Measurements from ENCODE around the gene GATA6. TPM values are rescaled to one million over a fixed set of nuclear protein-coding genes. Genes with fewer than 3 reads are reported as not detected.
"Not testable (repeated sequence)": the region's sequence is repeated elsewhere in the genome, so short reads cannot be mapped to it uniquely, and the experiment has no call there.

The GATA6 gene
- total RNA-seq, 2 experiments from 2014 or later = 0.14 to 0.17 TPM

GRCh38 chr18:22214731-22215528 lies 45.5 kb downstream of the GATA6 start:
- ATAC-seq (ENCODE audit: low read depth) (no peak), DNase-seq (no peak)
- peaks cover 4% of the 10 kb centered on the region for H3K4me1 Mint-ChIP-seq
- H3K27me3 Mint-ChIP-seq = peaks cover 1% of the 10 kb centered on the region
- H3K4me3 Mint-ChIP-seq = no peak overlapping the region
- no peaks in the 10 kb centered on the region for H3K36me3 Mint-ChIP-seq
- H3K9me3 Mint-ChIP-seq = no peaks in the 10 kb centered on the region
- H3K27ac Mint-ChIP-seq = no peak overlapping the region
- POLR2A ChIA-PET = no interaction called here

- H3K27me3 Mint-ChIP-seq = peaks cover 1% of the 10 kb centered on the region
- DNase-seq = no peak
- POLR2A ChIA-PET = no interaction called here
Observed at GRCh38 chr18:22218835-22219234, 49.4 kb downstream of the GATA6 start.

DNA sequence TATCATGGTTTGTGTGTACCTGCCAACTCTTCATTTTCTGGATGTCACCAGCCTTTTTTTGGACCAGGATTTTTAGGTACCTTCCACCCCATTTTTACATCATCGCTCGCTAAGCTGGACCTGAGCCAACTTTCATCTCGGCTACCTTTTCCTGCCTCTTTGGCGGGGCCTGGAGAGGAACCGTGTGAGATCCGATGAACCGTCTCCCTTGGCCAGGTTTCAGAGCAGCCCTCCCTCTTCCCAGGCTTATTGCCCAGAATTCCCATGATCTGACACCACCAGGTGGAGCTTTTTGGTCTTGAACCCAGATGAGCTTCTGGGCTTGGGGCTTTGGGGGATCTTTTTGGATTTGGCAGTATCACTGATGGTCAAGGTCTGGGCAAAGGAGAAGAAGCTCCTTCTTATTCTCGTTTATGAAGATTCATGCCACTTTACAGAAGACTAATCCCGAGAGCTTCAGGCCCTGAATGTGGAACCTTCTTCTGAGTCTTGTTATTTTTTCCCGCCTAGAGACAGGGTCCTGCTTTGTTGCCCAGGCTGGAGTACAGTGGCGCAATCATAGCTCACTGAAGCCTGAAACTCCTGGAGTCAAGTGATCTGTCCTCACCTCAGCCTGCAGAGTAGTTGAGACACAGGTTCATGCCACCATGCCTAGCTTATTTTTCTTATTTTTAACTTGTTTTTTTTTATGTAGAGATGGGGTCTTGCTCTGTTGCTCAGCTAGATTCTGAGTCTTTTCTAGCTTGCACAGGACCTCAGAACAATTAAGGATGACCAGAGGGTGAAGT lies 50.4 kb downstream of the GATA6 start:
- Mint-ChIP-seq H3K27ac (no peak overlapping the region), H3K36me3 (no peaks in the 10 kb centered on the region), H3K4me3 (no peak overlapping the region), H3K27me3 (no peaks in the 10 kb centered on the region), H3K9me3 (no peaks in the 10 kb centered on the region), H3K4me1 (peaks cover 10% of the 10 kb centered on the region)
- DNase-seq (no peak), ATAC-seq (ENCODE audit: low read depth) (no peak)
- POLR2A ChIA-PET = no interaction called here

More at GRCh38 chr18:22218835-22219234, 49.4 kb downstream of the GATA6 start:
- Mint-ChIP-seq H3K27ac (no peak overlapping the region), H3K4me1 (peaks cover 11% of the 10 kb centered on the region), H3K36me3 (no peaks in the 10 kb centered on the region), H3K4me3 (no peak overlapping the region), H3K9me3 (no peaks in the 10 kb centered on the region)
- no peak for ATAC-seq (ENCODE audit: low read depth)

- not testable (repeated sequence) for H3K27me3 Mint-ChIP-seq
Observed at GRCh38 chr18:22220585-22220984, 51.2 kb downstream of the GATA6 start.

GRCh38 chr18:22221350-22221749 lies 52.0 kb downstream of the GATA6 start:
- no peaks in the 10 kb centered on the region for H3K9me3 Mint-ChIP-seq
- no peak overlapping the region for H3K27ac Mint-ChIP-seq
- POLR2A ChIA-PET = no interaction called here
- peaks cover 2% of the 10 kb centered on the region for H3K27me3 Mint-ChIP-seq
- no peak overlapping the region for H3K4me3 Mint-ChIP-seq
- peak; percentile 45 for ATAC-seq (ENCODE audit: low read depth)
- peaks cover 7% of the 10 kb centered on the region for H3K4me1 Mint-ChIP-seq
- H3K36me3 Mint-ChIP-seq = no peaks in the 10 kb centered on the region
- DNase-seq = no peak

More at GRCh38 chr18:22220585-22220984, 51.2 kb downstream of the GATA6 start:
- DNase-seq; H3K36me3 Mint-ChIP-seq; H3K4me3 Mint-ChIP-seq; H3K27ac Mint-ChIP-seq; POLR2A ChIA-PET; ATAC-seq (ENCODE audit: low read depth); H3K9me3 Mint-ChIP-seq; H3K4me1 Mint-ChIP-seq: not testable (repeated sequence)

DNA sequence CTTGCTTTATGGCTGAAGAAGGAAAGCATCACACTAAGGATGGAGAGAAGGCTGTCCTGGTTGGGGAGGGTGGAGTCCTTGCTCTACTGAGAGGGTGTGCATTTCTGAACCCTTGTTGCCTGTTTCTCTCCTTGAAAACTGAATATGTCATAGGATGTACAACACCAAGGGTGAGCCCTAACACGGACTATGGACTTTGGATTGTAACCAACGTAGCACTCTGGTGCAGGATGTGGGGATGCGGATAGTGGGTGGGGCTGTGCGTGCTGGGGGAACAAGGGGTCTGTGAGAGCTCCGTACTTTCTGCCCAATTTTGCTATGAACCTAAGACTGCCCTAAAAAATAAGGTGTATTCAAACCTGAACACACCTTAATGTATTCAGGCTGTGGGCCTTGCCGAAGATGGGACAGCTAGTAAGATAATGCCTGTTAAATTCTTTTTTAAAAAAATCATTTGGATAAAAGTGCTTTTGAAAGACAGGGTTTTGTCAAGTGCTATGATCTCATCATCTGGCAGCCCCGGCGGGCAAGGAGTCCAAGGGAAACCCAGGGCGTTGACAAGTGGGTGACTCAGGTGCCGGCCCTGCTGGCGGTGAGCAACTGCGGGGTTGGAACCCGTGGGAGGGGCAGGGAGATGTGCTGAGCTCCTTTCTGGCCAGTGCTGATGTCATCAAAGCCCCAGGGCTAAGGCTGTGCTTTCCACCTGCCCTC lies 54.0 kb downstream of the GATA6 start:
- no peaks in the 10 kb centered on the region for H3K9me3 Mint-ChIP-seq
- no peak for ATAC-seq (ENCODE audit: low read depth)

DNA sequence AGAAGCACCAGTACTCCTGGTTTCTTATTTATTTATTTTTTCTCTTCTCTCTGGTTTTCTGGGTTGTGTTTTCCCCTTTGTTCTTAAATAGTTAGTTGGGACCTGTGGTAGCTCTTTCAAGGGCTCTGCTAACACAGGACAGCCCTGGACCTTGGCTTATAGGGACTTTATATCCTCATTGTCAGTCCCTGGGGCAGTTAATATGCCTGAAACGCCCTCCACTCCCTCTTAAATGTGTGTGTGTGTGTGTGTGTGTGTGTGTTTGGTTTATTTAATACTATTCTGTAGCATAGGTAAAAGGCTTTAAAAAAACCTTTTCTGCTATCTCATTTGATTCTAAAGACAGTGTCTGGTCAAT lies 54.6 kb downstream of the GATA6 start:
- H3K27me3 Mint-ChIP-seq = peaks cover 2% of the 10 kb centered on the region
- ATAC-seq (ENCODE audit: low read depth) (no peak), DNase-seq (no peak)
- POLR2A ChIA-PET = no interaction called here
- no peak overlapping the region for H3K4me3 Mint-ChIP-seq
- peaks cover 7% of the 10 kb centered on the region for H3K4me1 Mint-ChIP-seq
- H3K9me3 Mint-ChIP-seq = no peaks in the 10 kb centered on the region
- H3K27ac Mint-ChIP-seq = no peak overlapping the region
- no peaks in the 10 kb centered on the region for H3K36me3 Mint-ChIP-seq

More for the DNA sequence above, 54.0 kb downstream of the GATA6 start:
- no peak for DNase-seq
- H3K27ac Mint-ChIP-seq = no peak overlapping the region
- POLR2A ChIA-PET = no interaction called here
- H3K4me3 Mint-ChIP-seq = no peak overlapping the region
- no peaks in the 10 kb centered on the region for H3K36me3 Mint-ChIP-seq
- peaks cover 2% of the 10 kb centered on the region for H3K27me3 Mint-ChIP-seq
- H3K4me1 Mint-ChIP-seq = peaks cover 7% of the 10 kb centered on the region

- no peak overlapping the region for H3K27ac Mint-ChIP-seq
- POLR2A ChIA-PET = no interaction called here
Observed at GRCh38 chr18:22224339-22224738, 55.0 kb downstream of the GATA6 start.

GRCh38 chr18:22226801-22227200 lies 57.4 kb downstream of the GATA6 start:
- no peak overlapping the region for H3K4me3 Mint-ChIP-seq
- H3K27ac Mint-ChIP-seq = no peak overlapping the region
- H3K4me1 Mint-ChIP-seq = no peaks in the 10 kb centered on the region
- POLR2A ChIA-PET = no interaction called here
- ATAC-seq (ENCODE audit: low read depth) (no peak), DNase-seq (no peak)
- H3K27me3 Mint-ChIP-seq = peaks cover 2% of the 10 kb centered on the region
- no peaks in the 10 kb centered on the region for H3K9me3 Mint-ChIP-seq
- H3K36me3 Mint-ChIP-seq = no peaks in the 10 kb centered on the region

More at GRCh38 chr18:22224339-22224738, 55.0 kb downstream of the GATA6 start:
- Mint-ChIP-seq H3K4me3 (no peak overlapping the region), H3K27me3 (peaks cover 2% of the 10 kb centered on the region), H3K9me3 (no peaks in the 10 kb centered on the region), H3K36me3 (no peaks in the 10 kb centered on the region), H3K4me1 (peaks cover 7% of the 10 kb centered on the region)
- ATAC-seq (ENCODE audit: low read depth) (no peak), DNase-seq (no peak)

DNA sequence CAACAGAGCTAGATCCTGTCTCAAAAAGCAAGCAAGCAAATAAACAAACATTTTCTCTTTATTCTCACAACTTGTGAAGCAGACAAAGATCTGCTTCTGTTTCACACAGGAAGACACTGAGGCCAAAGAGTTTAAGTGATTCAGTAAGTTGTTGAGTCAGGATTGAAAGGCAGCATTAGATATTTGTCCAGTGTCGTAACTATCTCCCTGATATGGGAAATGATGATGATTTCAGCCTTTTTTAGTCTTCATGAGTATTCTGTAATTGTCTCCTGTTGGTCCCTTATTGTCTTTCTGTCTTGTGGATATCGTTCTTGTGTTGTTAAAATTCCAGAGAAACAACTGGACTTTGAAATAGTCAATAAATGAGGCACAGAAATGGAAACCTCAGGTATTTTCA lies 59.6 kb downstream of the GATA6 start:
- DNase-seq (no peak), ATAC-seq (ENCODE audit: low read depth) (no peak)
- Mint-ChIP-seq H3K27ac (no peak overlapping the region), H3K36me3 (no peaks in the 10 kb centered on the region), H3K4me1 (no peaks in the 10 kb centered on the region), H3K9me3 (no peaks in the 10 kb centered on the region), H3K27me3 (peaks cover 2% of the 10 kb centered on the region), H3K4me3 (no peak overlapping the region)
- POLR2A ChIA-PET = no interaction called here

DNA sequence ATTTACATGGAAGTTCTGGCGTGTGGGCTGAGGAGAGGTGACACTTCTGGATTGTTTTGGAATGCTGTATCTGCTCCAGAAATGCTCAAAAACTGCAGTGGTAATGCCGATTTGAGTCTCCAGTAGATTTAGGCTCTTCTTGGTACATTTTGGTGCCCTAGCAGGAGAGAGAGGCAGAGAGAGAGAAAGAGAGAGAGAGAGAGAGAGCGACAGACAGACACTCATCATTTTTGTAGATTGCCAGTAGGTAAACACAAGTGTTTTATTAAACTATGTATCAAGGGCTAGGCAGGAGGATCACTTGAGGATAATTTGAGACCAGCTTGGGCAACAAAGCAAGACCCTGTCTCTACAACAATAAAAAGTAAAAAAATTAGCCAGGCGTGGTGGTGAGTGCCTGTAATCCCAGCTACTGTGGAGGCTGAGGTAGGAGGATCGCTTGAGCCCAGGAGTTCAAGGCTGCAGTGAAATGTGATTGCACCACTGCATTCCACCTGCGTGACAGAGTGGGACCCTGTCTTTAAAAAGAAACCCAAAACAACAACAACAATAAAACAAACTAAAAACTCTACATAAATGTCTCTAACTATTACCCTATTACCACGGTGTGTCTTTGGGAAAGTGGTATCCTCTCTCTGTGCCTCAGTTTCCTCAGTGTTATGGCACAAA lies 60.2 kb downstream of the GATA6 start:
- POLR2A ChIA-PET = no interaction called here
- Mint-ChIP-seq H3K9me3 (no peaks in the 10 kb centered on the region), H3K27me3 (peaks cover 2% of the 10 kb centered on the region), H3K4me1 (no peaks in the 10 kb centered on the region), H3K36me3 (no peaks in the 10 kb centered on the region), H3K27ac (no peak overlapping the region), H3K4me3 (no peak overlapping the region)
- no peak for ATAC-seq (ENCODE audit: low read depth)
- no peak for DNase-seq

DNA sequence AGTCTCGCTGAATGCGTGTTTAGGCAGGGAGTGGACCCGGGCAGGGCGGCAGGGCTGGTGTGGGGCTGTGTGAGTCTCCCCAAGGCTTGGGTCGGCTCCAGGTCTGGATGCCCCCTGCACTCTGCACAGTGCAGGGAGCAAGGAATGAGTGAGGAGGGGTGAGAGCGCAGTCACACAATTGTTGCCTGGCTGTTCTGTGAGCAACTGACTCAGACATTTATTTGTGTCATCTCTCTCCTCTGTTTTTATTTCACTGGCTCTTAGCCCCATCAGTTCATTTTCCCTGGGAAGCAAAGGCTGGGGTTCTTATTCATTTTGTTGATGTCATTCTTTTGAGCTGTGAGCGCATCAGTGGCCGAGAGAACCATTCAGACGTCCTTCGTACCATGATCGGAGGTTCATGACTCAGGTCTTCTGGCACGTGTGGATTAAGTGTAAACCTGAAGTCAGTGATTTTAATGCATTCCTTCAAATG lies 61.1 kb downstream of the GATA6 start:
- Mint-ChIP-seq H3K27me3 (peaks cover 2% of the 10 kb centered on the region), H3K27ac (no peak overlapping the region), H3K4me3 (no peak overlapping the region), H3K9me3 (no peaks in the 10 kb centered on the region), H3K36me3 (no peaks in the 10 kb centered on the region), H3K4me1 (no peaks in the 10 kb centered on the region)
- POLR2A ChIA-PET = no interaction called here
- ATAC-seq (ENCODE audit: low read depth) (no peak), DNase-seq (no peak)

- DNase-seq = no peak
- Mint-ChIP-seq H3K9me3 (peaks cover 7% of the 10 kb centered on the region), H3K27ac (no peak overlapping the region), H3K4me1 (peaks cover 2% of the 10 kb centered on the region), H3K36me3 (no peaks in the 10 kb centered on the region), H3K27me3 (no peaks in the 10 kb centered on the region), H3K4me3 (no peak overlapping the region)
- no peak for ATAC-seq (ENCODE audit: low read depth)
- POLR2A ChIA-PET = no interaction called here
Observed at GRCh38 chr18:22233266-22233665, 63.9 kb downstream of the GATA6 start.

All from activated naive CD8-positive, alpha-beta T cell treated with anti-CD3 and anti-CD28 coated beads, Interleukin-2, amount 10 ng/mL, durations not matched to agents 7 days and 5 days (primary cell).